ENCODE measurements around the gene XYLT1.

The XYLT1 gene

GRCh38 chr16:17454162-17454730, 16.5 kb downstream of the XYLT1 start:
- no peak for DNase-seq

- DNase-seq, result no peak
Measured at GRCh38 chr16:17453364-17454038, 17.3 kb downstream of the XYLT1 start.

GRCh38 chr16:17452922-17453321, 17.8 kb downstream of the XYLT1 start:
- no peak for DNase-seq

DNA sequence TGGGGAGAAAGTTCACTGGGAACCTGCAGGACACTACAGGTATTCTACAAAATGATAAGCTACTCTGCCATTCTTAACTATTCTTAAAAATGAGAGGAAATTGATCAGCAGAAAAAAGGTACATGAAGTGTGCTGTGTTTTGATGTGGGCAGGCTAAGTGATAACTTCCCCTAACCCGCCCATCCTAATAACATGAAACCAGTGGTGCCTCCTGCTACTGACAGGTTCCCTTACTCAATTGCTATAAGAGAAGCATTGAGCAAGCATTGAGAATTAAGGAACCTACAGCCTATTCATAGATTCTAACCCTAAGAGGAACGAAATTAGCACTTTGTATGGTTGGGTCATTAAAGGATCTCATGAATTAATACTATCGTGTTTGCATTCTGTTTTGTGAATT, 18.9 kb downstream of the XYLT1 start:
- DNase-seq, result no peak

DNA sequence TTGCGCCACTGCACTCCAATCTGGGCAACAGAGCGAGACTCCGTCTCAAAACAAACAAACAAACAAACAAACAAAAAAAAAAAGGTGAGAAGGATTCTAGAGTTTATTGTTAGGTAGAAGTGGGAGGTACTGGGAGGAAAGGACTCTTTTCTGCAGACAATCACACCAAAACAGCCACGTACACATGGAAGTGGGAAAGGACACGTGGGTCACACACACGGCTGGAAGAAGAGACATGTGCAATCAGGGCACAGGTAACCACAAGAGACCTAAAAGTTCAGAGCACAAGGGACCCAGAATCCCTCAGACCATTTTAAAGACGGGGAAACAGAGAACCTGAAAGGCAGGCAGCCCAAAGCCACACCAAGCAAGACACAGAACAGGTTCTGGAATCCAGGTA, 20.5 kb downstream of the XYLT1 start:
- no peak for DNase-seq

DNA sequence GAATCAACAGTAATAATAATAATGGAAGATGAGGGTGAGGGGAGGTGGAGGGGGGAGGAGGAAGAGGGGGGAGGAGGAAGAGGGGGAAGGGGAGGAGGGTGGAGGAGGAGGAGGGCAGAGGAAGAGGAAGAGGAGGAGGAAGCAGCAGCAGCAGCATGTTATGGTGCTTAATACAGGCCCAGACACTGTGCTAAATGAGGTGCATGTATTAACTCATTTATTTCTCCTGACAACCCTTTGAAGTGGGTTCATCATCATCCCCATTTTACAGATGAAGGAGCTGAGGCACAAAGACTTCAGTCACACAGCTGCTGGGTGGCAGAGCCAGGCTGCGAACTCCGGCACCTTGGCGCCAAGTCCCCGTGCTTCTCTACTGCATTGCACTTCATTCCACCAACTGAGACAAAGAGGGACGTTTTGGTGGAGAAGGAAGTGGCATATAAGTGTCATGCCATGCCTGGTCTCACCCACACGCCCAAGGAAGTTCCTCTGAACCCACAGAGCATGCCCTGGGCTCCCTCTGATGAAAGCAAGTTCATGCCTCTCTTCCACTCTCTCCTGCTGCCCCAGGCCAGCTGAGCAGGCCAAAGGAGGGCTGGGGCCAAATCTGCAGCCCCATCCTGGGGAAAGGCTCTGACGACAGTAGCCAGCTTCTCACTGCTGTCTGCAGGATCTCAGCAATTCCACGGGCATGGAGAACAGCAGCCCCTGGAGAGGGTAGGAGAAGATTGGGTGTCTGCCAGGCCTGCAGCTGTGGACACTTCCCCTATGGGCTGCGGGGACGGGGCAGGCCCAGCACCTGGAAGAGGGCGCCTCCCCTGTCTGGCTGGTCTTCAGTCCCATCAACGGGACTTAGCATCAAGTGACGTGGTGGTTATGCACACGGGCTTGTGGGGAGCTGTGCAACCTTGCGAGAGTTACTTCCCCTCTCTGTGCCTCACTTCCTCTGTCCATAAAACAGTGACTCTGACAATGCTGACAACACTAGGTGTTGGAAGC, 21.8 kb downstream of the XYLT1 start:
- DNase-seq, result no peak

DNA sequence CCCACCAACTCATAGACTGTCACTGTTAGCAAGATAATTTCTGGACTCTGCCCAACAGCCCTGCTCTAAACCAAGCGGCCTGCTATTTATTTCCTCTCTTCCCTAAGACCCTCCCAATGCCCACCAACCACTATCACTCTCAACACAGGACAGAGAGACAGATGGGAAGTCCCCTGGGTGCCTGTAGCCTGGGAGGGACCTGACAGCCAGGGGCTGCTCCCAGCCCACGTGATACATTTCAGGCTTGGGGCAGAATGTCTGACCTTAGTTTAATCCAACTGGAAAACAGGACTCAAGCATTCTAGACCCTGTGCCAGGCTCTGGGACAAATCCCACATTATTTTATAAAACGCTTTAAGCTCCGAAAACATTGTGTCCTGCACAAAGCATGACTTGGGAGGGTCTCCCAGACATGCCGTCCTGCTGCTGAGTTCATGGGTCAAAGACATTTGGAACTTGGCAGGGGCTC, 23.6 kb downstream of the XYLT1 start:
- no peak for DNase-seq

- no peak for DNase-seq
Measured at GRCh38 chr16:17446661-17447060, 24.1 kb downstream of the XYLT1 start.

DNA sequence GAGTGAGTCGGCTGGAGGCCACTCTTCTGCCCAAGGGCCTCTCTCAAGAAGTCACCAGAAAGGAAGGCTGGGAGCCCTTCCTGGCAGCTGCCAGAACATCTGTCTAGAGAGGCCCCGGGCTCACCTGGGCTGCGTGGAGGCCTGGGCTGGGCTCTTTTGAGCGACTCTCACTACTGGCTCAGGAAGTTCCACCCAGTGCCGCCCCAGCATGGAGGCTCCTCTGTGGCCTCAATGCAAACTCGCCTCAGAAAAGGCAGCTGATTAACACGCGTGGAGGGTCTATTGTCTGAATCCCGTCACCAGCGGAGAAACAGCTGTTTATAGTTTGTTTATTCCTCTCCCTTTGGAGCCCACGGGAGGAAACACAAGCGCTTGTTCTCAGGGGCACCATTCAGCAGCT, 25.3 kb downstream of the XYLT1 start:
- no peak for DNase-seq

- no peak for DNase-seq
Measured at GRCh38 chr16:17444658-17445057, 26.1 kb downstream of the XYLT1 start.

DNA sequence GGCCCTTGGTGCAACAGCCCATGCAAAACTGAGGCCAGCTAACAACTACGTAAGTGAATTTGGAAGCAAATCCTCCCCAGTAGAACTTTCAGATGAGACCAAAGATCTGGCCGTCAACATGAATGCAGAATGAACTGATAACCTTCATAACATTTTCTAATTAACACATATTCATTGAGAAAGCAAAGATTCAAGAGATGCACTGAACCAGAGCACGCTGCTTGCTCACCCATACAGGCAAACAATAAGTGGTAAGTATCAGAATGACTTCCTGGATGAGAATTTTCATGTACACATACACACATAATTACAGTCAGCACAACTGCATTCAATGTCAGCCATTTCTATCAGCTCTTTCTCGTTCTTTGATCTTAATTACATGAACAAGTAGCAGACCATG, 30.6 kb downstream of the XYLT1 start:
- DNase-seq, result no peak

- no peak for DNase-seq
Measured at GRCh38 chr16:17439580-17439979, 31.2 kb downstream of the XYLT1 start.

DNA sequence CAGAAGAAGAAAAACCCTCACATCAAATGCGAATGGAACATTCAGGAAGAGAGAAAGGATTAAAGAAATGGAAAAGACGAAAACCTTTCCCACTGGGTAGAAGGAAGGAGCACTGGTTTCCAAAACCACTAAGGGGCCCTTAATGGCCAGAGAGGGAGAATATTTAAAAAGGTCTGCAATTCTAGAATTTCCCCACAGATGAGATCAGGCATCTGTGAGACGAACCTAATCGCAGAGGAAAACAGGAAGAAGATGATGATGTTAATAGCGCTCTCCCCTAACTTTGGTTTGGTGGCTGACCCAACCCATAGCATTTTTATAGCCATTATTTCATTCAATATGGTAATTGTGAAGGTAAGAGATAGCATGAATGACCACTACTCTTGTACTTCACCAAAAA, 32.8 kb downstream of the XYLT1 start:
- DNase-seq, result no peak

GRCh38 chr16:17437127-17437720, 33.5 kb downstream of the XYLT1 start:
- no peak for DNase-seq

GRCh38 chr16:17435318-17435717, 35.4 kb downstream of the XYLT1 start:
- no peak for DNase-seq

GRCh38 chr16:17433577-17434451, 36.9 kb downstream of the XYLT1 start:
- DNase-seq, result no peak

DNA sequence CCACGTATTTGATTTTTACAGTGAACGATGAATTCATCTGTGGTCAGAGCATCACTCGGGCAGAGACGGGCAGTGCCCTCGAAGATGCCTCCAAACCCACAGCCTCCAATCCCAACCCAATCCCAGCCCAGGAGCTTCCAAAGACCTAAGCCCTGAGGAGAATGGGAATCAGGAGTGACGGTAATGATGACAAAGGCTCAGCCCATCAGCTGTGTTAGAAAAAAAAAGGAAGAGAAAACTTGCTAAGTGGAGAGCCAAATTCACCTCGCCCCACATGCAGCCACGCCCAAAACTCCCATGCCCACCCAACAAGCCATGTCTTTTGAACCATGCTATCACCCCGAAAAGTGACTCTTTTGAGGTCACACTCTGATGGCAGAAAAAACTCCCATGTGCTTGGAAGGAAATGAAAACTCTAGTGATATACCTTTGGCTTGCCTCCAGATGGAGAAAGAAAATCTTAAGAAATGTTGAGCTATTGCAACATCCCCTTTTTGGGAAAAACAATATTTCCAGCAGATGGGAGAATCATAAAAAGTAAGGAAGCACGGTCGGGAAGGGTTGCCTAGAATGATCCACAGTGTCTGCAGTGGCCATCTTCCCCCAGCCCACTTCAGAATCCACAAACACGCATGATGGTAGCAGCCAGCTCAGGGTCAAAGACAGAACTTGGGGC, 37.7 kb downstream of the XYLT1 start:
- DNase-seq, result no peak

DNA sequence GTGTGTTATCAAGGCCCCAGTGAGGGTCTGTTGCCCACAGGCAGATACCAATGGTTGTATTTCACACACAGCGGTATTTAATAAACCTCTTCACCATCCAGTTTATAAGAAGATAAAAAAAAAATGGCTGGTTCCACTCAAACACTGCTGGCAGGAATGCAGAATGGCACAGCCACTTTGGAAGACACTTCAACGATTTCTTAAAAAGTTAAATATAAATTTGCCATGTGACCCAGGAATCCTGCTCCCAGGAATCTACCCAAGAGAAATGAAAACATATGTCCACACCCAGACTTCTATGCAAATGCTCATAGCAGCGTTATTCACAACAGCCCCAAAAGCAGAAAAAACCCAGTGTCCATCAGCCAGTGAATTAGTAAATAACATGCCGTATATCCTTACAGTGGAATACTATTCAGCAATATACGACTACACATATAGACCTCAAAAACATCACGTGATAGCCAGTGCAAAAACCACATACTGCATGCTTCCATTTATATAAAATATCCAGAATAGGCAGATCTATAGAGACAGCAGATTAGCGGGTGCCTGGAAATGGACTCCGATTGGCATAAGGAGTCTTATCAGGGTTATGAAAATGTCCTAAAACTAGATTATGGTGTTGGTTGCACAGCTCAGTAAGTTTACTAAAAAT, 38.7 kb downstream of the XYLT1 start:
- DNase-seq, result no peak

DNA sequence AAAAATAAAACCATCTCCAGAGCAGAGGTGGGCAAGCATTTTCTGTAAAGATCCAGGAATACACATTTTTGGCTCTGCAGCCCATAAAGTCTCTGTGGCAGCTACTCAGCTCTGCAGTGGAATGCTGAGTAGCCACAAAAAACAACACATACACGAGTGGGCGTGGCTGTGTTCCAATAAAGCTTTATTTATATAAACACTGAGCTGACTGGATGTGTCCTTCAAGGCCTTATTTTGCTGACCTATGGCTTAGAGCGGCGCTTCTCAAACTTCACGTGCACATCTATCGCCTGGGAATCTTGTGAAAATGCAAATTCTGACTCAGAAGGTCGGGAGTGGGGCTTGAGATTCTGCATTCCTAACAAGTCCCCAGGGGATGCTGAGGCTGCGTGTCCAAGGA, 39.7 kb downstream of the XYLT1 start:
- DNase-seq, result no peak

GRCh38 chr16:17426451-17426850, 44.3 kb downstream of the XYLT1 start:
- no peak for DNase-seq

- no peak for DNase-seq
Measured at GRCh38 chr16:17424771-17425170, 46.0 kb downstream of the XYLT1 start.
